Peyer's patch (tissue), 4 donors: ENCODE results near the gene BSCL2. TPM values are rescaled to one million over a fixed set of nuclear protein-coding genes. Genes with fewer than 3 reads are reported as not detected.
A peak's percentile ranks its signal among the peaks of the same experiment; 100 is the strongest.

Experiments
- DNase-seq, 3 donors: peaks; one replicate each; pipeline ENCODE4 v3.0.0-alpha.2; 2017 to 2019
- H3K27ac ChIP-seq, 4 donors: fragments of 200-600 bp; sonication (generic); one replicate each; pipeline ENCODE4 v1.5.1; 2016 to 2019
- H3K27me3 ChIP-seq, 2 donors: fragments of 200-600 bp; sonication (generic); one replicate each; pipeline ENCODE4 v1.5.1; 2019
- H3K36me3 ChIP-seq, 3 donors: fragments of 200-600 bp; sonication (generic); one replicate each; pipeline ENCODE4 v1.5.1; 2016 to 2019
- H3K4me1 ChIP-seq, 4 donors: fragments of 200-600 bp; sonication (generic); one replicate each; pipeline ENCODE4 v1.5.1; 2016 to 2019
- H3K4me3 ChIP-seq, 4 donors: fragments of 200-600 bp; sonication (generic); 1 replicate in 3 of 4; 2 replicates in 1 of 4; pipeline ENCODE4 v1.5.1; 2016 to 2019; ENCODE audit warnings: mild to moderate bottlenecking in 1 of 4
- H3K9me3 ChIP-seq, 4 donors: fragments of 200-600 bp; sonication (generic); one replicate each; pipeline ENCODE4 v1.5.1; 2016 to 2019; ENCODE audit warnings: mild to moderate bottlenecking in 1 of 4
- POLR2A ChIP-seq, 2 donors: fragments of 450-650 bp; IDR thresholded peaks; one replicate each; pipeline ENCODE4 v1.5.1; 2017; ENCODE audit warnings: antibody characterized with exemption in 2 of 2, mild to moderate bottlenecking in 2 of 2, moderate library complexity in 2 of 2
- total RNA-seq, 4 donors: library from RNA; depleted of rRNA; stranded (reverse); fragments of >200 nt; gene quantifications; one replicate each; pipeline ENCODE4 v1.1.0, GENCODE V29; 2016
- TF ChIP-seq, protein P1 (sequence below), 6 experiments: fragments of 450-650 bp in 4 of 6; fragments of 200-600 bp in 2 of 6; sonication (generic) in 1 of 6; IDR thresholded peaks; one replicate each; pipeline ENCODE4 v1.5.1; 2017 to 2019; ENCODE audit warnings: antibody characterized with exemption in 6 of 6, mild to moderate bottlenecking in 3 of 6, moderate library complexity in 1 of 6

The BSCL2 gene
- total RNA-seq, 4 donors from 2014 or later: 51.5 to 71.2 (median 61.3) TPM

GRCh38 chr11:62716206-62716605 is 9.0 kb upstream of the BSCL2 start:
- no peaks in the 10 kb centered on the region for H3K27me3 ChIP-seq
- DNase-seq: no peak
- TF ChIP-seq, protein P1, sequence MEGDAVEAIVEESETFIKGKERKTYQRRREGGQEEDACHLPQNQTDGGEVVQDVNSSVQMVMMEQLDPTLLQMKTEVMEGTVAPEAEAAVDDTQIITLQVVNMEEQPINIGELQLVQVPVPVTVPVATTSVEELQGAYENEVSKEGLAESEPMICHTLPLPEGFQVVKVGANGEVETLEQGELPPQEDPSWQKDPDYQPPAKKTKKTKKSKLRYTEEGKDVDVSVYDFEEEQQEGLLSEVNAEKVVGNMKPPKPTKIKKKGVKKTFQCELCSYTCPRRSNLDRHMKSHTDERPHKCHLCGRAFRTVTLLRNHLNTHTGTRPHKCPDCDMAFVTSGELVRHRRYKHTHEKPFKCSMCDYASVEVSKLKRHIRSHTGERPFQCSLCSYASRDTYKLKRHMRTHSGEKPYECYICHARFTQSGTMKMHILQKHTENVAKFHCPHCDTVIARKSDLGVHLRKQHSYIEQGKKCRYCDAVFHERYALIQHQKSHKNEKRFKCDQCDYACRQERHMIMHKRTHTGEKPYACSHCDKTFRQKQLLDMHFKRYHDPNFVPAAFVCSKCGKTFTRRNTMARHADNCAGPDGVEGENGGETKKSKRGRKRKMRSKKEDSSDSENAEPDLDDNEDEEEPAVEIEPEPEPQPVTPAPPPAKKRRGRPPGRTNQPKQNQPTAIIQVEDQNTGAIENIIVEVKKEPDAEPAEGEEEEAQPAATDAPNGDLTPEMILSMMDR (IDR thresholded peaks at IDR 0.05): no peak
- TF ChIP-seq POLR2A (IDR thresholded peaks at IDR 0.05): no peak
- H3K27ac ChIP-seq: no peak overlapping the region
- H3K4me3 ChIP-seq: no peak overlapping the region
- no peaks in the 10 kb centered on the region for H3K9me3 ChIP-seq
- peaks cover 0 to 35% (median 3%) of the 10 kb centered on the region in 4 donors for H3K4me1 ChIP-seq
- peaks cover 0 to 100% (median 7%) of the 10 kb centered on the region in 3 donors for H3K36me3 ChIP-seq

DNA sequence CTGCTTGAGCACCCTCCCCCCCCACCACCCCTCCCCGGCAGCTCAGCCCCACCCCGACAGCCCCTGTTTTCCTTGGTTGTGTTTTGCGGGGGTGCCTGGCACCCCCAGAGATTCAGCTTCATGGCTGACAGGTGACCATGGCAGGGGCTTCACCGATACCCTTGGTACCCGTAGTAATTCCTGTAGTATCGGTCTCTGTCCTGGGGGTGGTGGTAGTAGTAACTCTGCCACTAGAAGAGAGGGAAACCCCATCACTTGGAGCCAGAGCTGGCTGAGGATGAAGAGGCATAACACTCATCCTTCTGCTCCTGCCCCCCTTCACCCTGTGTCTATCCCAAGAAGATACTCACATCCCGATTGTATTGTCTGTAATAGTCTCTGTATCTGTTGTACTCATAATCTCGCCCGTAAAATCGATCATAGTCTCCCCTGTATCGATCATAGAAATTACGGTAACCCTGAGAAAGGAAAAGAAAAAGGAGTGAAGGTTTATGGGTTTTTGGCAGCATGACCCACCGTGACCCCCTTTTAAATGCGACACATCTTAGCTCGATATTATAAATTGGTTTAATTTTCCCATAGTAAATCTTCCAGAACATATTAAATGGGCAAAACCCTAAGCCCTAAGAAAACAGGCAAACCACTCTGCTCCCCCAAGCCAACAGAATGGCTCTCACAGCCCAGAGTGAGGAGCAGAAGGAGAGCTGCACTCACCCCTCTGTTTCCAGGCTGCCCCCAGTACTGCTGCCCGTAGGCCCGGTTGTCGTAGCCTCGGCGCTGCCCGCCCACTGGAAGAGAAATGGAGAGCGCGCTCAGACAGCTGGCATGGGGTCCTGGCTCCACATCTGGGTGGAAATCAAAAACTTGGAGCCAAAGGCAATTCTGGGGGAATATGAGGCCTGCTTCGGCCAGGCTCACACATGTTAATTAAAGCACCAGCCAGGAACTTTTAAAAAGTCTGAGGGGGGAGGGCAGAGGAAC is 8.2 kb upstream of the BSCL2 start:
- Histone ChIP-seq H3K4me1 (peaks cover 0 to 35% (median 3%) of the 10 kb centered on the region in 4 donors), H3K9me3 (no peaks in the 10 kb centered on the region), H3K27ac (no peak overlapping the region), H3K27me3 (no peaks in the 10 kb centered on the region), H3K36me3 (peaks cover 0 to 100% (median 7%) of the 10 kb centered on the region in 3 donors), H3K4me3 (no peak overlapping the region)
- DNase-seq: no peak
- no peak for TF ChIP-seq POLR2A (IDR thresholded peaks at IDR 0.05)
- TF ChIP-seq, protein P1 (IDR thresholded peaks at IDR 0.05): no peak

- TF ChIP-seq POLR2A (IDR thresholded peaks at IDR 0.05): no peak
- TF ChIP-seq, protein P1 (IDR thresholded peaks at IDR 0.05): no peak
- H3K9me3 ChIP-seq: no peaks in the 10 kb centered on the region
- peak in 2 of 3 donors; percentile 61 to 84 for DNase-seq
- no peaks in the 10 kb centered on the region for H3K27me3 ChIP-seq
- H3K27ac ChIP-seq: peak overlapping the region in 3 of 4 donors; percentile 52 to 88 (median 67)
- peaks cover 0 to 50% (median 5%) of the 10 kb centered on the region in 4 donors for H3K4me1 ChIP-seq
- H3K36me3 ChIP-seq: peaks cover 0 to 79% (median 7%) of the 10 kb centered on the region in 3 donors
- H3K4me3 ChIP-seq: no peak overlapping the region
Measured at GRCh38 chr11:62713343-62713742, 6.1 kb upstream of the BSCL2 start.

- no peak for TF ChIP-seq POLR2A (IDR thresholded peaks at IDR 0.05)
- TF ChIP-seq, protein P1 (IDR thresholded peaks at IDR 0.05): no peak
- H3K4me3 ChIP-seq: no peak overlapping the region
- H3K27ac ChIP-seq: peak overlapping the region in 3 of 4 donors; percentile 52 to 88 (median 67)
- H3K27me3 ChIP-seq: no peaks in the 10 kb centered on the region
- peaks cover 0 to 74% (median 7%) of the 10 kb centered on the region in 3 donors for H3K36me3 ChIP-seq
- H3K4me1 ChIP-seq: peaks cover 0 to 53% (median 5%) of the 10 kb centered on the region in 4 donors
- H3K9me3 ChIP-seq: no peaks in the 10 kb centered on the region
- no peak for DNase-seq
Measured at GRCh38 chr11:62712861-62713260, 5.6 kb upstream of the BSCL2 start.

- peak overlapping the region in 2 of 4 donors; percentile 52 to 88 for H3K27ac ChIP-seq
- no peak for TF ChIP-seq POLR2A (IDR thresholded peaks at IDR 0.05)
- TF ChIP-seq, protein P1 (IDR thresholded peaks at IDR 0.05): no peak
- H3K27me3 ChIP-seq: no peaks in the 10 kb centered on the region
- H3K36me3 ChIP-seq: peaks cover 0 to 69% (median 4%) of the 10 kb centered on the region in 3 donors
- H3K4me3 ChIP-seq: no peak overlapping the region
- no peaks in the 10 kb centered on the region for H3K9me3 ChIP-seq
- H3K4me1 ChIP-seq: peaks cover 0 to 53% (median 5%) of the 10 kb centered on the region in 4 donors
- no peak for DNase-seq
Measured at GRCh38 chr11:62712276-62712812, 5.1 kb upstream of the BSCL2 start.
